Epithelial cell of esophagus (primary cell): ENCODE measurements around the gene STAC.
A peak's percentile ranks its signal among the peaks of the same experiment; 100 is the strongest.

Source experiments
- DNase-seq: peaks from one replicate; pipeline ENCODE4 v3.0.0; 2010; ENCODE audit warnings: low read depth
- H3K4me3 ChIP-seq: 2 replicates; pipeline ENCODE4 v1.5.1; 2011; ENCODE audit warnings: mild to moderate bottlenecking, low read length, control low read depth
- CTCF ChIP-seq: IDR thresholded peaks from 2 replicates; pipeline ENCODE4 v1.5.1; 2011; ENCODE audit warnings: low read depth, mild to moderate bottlenecking, low read length, control low read depth, inconsistent platforms; ENCODE audit not compliant: insufficient read depth; ENCODE audit errors: missing control alignments

Gene STAC

DNA sequence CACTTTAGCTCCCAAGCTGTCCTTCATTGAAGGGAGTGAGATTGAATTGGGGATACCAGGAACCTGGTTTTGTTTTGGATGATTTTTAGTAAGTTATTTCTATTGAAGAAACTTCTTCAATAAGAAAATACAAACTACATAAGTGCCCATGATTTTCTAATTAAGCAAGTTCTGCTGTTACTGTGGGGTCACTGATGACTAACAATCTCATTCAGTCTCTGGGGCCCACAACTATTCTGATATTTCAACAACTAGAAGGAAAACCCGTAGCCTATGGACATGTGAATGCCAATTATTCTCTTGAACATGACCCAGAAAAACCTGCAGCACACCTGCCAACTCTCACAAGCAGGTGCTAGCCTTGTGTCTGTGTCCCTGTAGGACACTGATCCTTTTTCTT lies 199.4 kb downstream of the STAC start:
- TF ChIP-seq CTCF = no peak
- no peak overlapping the region for H3K4me3 ChIP-seq
- no peak for DNase-seq

DNA sequence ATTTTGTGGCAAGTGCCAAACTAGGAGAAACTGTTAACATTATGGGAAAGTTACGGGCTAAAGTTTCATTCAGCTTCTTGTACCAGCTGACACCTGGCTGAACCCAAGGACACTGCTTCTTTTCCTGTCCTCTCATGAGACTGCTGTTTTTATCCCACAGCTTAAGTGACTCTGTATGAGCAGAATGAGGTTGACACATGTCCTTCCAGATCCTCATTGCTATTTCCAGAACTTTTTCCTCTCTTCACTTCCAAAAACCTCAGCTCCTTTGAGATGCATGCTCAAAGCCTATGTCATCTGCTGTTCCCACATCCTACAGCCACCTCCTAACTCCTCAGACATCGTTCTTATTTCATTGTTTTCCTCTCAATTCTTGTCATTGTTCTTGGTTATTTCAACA lies 200.4 kb downstream of the STAC start:
- H3K4me3 ChIP-seq = no peak overlapping the region
- DNase-seq = no peak
- TF ChIP-seq CTCF = no peak

DNA sequence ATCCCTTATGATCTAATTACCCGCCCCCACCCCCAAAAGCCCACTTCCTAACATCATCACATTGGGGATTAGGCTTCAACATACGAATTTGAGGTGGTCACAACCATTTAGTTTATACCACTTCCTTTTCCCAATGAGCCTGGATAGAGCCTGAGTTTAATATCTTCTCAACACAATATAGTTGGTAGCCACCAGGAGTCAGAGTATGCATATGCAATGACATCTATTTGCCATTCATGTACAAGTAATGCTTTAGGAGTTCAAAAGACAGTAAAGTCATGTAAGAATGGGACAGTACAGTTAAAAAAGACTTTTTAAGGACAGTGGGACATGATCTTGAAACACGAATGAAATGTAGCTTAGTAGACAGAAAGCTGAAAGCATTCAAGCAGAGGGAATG lies 211.7 kb downstream of the STAC start:
- no peak overlapping the region for H3K4me3 ChIP-seq
- peak; percentile 57 for DNase-seq
- peak; percentile 45 for TF ChIP-seq CTCF

- H3K4me3 ChIP-seq = no peak overlapping the region
- DNase-seq = no peak
- TF ChIP-seq CTCF = no peak
Observed at GRCh38 chr3:36595511-36595910, 215.2 kb downstream of the STAC start.

- no peak for TF ChIP-seq CTCF
- no peak overlapping the region for H3K4me3 ChIP-seq
- peak; percentile 42 for DNase-seq
Observed at GRCh38 chr3:36596419-36596818, 216.1 kb downstream of the STAC start.

GRCh38 chr3:36597422-36597821 lies 217.1 kb downstream of the STAC start:
- peak; percentile 90 for DNase-seq
- no peak overlapping the region for H3K4me3 ChIP-seq
- TF ChIP-seq CTCF = no peak
